Measurements from ENCODE around the gene ADGRL3.

ADGRL3 gene

DNA sequence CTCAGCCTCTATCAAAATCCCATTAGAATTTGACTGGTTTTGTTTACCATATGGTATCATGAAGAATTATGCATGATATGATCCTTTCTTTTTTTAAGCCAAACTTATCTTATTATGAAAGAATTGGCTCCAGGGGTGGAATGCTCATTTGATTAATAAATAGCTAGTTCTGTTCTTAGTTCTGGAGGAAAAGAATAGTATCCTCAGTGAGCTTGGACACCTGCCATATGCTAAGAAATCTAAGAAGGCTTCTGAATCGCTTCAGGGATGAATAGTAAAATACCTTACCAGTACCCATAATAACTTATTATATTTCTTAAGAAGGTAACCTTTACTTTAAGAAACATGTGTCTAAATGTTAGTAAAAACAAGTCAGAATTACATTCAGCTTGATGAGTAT lies 803.6 kb downstream of the ADGRL3 start:
- ATAC-seq = no peak

DNA sequence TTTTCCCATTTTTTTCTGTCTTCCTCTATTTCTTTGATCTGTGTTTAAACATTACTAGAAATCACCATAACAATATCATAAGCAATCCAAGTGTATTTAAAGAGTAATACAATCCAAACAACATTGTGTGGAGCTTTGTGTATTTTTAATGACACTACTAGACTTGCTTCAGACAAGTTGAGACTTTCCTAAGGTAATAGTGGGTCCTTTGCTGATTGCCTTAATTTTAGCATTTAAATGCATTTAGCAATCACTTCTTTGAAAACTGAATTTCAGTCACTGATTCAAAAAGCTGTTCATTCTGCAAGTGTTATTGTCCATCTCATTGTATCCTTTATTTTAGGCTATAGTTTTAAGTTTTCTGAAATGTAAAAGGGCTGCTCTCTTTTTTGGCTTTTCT lies 804.8 kb downstream of the ADGRL3 start:
- ATAC-seq (no peak), DNase-seq (no peak)

More for the DNA sequence above, 803.6 kb downstream of the ADGRL3 start:
- no peak for DNase-seq

DNA sequence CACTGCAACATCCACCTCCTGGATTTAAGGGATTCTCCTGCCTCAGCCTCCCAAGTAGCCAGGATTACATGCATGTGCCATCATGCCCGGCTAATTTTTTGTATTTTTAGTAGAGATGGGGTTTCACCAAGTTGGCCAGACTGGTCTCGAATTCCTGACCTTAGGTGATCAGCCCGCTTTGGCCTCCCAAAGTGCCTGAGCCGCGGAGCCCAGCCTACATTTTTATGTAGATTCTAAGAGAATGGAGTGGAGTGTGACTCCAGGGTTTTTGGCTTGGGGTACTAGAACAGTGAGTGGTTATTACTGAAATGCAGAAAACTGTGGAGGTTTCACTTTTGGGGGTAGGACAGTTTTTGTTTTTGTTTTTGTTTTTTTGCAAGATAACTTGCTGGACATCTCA lies 806.0 kb downstream of the ADGRL3 start:
- no peak for DNase-seq
- no peak for ATAC-seq

DNA sequence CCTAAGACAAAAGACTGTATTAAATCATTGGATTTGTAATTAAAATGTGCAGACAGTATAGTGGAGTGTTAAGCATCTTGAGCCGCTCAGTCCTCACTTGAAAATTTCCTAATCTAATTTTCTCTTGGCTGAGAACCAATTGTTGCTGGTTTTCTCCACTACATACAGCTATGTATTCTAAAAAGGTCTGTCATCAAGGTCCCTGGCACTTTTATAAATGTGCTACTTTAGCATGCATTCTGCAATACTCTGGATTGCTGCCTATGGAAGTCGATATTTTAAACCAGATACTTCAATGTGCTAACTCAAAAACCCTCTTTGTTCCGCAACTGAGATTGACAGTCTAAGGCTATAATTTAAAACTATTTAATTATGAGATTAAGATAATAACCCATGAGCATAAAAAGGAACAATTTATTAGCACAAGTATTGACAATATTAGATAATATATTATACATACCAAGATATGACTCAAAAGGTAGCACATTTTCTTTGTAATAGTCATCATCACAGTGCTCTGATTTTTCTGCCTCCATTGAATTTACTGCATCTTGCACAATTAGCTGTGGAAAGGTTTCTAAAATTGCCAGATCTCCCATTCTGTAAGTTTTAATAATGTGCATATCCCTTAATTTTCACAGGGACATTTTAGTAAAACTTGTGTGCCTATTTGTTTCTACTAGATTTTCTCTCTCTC lies 815.1 kb downstream of the ADGRL3 start:
- ATAC-seq (no peak), DNase-seq (no peak)

DNA sequence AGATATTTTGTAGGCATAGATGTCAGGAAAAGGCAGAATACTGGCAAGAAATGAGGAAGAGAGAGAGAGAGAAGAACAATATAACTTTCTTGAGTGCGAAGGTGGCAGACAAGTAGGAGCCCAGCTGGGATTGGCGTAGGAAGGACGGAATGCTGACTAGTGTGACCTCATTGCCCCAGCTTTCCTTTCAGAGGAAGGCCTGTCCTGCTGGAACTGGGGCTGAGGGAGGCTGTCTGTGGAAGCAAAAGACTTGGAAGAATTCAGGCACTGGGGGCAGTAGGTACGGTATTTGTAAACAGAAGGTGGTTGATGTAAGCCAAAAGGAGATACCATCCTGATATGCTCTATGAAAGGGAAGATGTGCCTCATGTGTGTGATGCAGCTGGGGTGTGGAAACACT lies 818.4 kb downstream of the ADGRL3 start:
- no peak for DNase-seq
- ATAC-seq = no peak

DNA sequence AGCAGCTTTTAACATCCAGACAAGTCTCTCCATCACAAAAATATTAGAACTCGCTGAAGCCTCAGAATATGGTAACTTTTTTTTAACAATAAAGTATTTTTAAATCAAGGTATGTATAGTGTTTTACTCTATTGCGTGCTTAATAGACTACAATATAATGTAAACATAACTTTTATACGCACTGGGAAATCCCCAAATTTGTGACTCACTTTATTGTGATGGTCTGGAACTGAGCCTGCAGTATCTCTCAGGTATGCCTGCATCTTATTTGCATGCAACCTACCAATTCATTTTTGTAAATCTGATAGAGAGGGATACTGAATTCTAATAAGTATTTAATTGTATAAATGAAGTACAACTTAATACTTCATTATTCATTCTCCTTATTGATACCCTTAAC lies 823.5 kb downstream of the ADGRL3 start:
- DNase-seq (no peak), ATAC-seq (no peak)

DNA sequence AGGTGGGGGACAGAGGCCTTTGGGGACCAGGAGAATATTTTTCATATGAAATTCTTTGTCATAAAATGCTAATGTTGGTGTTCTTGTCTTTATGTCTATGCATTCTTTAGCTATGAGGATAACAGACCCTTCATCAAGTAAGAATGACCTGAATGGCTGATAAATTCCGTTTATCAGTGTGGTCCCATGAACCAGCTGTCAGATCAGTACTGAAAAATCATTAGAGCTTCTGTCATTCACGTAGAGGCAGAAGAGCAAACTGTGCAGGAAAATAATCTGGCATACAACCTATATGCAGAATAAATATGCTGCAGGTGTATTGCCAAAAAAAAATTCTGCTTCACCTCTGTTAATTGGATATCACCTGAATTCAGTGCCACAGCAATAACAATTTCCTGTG lies 828.6 kb downstream of the ADGRL3 start:
- no peak for ATAC-seq
- DNase-seq = no peak

DNA sequence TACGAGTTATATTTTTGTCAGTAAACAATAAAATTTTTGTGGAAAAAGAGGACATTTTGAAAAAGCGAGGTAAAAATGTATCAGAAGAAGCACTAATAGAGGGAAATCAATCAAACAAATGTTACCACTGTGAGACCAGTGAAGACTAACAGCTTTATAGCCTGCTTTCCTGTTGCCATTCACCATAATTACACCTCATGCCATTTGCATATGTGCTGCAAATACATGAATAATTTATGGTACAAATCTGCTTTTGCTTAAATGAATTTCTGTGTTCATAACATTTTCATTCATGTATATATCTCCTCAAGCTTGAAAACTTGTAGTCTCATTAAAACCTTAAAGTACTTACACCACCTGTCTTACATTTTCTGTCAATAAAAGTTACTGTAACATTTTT lies 830.8 kb downstream of the ADGRL3 start:
- no peak for DNase-seq
- no peak for ATAC-seq

DNA sequence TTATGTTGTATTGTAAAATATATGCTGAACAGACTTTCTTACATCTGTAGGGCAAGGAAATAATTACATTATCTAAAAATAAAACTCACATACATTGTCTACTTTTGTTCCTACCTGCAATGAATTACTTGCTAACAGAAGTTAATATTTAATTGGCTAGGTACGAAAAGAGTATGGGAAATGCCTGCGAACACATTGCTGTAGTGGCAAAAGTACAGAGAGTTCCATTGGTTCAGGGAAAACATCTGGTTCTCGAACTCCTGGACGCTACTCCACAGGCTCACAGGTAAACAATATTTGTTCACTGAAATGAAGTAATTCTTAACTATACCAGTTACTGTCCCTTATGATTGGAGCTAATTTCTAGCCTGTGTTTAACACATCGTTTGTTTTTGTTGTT lies 837.4 kb downstream of the ADGRL3 start:
- DNase-seq (no peak), ATAC-seq (no peak)

DNA sequence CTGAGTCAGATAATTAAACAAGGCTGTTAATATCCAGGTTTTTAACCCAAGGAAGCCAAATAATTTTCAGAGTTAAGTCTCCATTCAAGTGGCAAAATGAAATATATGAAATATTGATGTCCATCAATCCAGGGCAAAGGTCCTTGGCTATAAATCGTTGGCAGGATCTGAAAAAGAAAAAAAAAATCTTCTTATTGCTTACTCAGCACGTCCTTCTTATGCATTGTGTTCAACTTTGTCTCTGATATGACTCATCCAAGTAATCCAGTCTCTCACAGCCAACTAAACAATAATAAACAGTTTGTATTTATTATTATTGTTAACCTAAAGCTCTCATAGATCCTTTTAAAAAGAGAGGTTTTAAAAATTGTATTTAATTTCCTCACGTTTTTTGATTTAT lies 851.2 kb downstream of the ADGRL3 start:
- ATAC-seq (no peak), DNase-seq (no peak)

DNA sequence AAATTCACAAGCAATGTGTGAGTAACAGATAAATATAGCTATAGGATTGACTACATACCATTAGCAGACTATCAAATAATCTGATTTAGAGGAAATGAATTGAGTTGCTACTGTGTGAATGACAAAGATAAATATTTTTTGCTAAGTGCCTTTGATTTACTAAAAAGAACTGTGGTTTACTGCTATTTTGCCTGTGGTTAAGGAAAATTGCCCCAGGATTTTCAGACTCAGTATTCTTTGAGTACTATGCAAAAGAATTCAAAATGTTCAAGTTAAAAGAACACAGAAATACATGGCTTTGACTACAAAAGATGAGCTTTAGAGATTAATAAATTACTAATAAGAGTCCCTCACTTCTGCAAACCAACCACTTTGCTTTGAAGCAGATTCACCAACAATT lies 853.8 kb downstream of the ADGRL3 start:
- DNase-seq (no peak), ATAC-seq (no peak)

DNA sequence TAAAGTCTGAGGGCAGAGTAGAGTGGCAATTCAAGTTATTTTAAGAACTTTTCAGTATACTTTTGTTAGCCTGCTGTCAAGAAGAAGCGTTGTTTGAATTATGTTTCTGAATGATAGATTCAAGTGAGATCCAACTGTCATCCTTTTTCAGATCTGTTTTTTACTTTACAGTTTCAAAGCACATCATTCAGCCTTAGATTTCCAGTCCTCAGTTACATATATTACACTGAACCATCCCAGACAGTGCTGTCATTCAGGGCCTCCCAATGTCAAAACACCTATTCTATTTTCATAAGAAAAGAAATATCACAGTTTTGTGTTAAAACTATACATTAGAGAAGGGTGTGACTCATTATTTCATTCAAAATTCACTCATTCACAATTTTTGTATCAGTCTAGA lies 856.9 kb downstream of the ADGRL3 start:
- DNase-seq = no peak
- no peak for ATAC-seq

DNA sequence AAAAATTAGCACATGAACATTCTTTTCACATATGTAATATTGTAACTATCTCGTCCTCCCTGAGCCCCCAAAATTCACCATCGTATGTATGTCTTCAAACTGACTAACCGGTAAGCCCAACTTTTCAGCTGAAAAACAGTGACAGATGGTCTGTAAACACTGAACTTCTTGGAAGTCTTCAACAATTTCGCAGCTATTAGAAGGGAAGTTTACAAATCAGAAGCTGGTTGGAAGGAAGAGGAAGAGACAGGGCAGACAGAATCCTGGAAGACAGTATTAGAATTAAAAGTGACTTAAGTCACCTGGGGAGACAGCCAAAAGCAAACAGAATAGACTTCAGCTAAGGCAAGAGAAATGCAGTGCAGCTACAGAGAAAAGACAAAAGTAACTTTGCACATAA lies 858.4 kb downstream of the ADGRL3 start:
- no peak for DNase-seq
- ATAC-seq = no peak

DNA sequence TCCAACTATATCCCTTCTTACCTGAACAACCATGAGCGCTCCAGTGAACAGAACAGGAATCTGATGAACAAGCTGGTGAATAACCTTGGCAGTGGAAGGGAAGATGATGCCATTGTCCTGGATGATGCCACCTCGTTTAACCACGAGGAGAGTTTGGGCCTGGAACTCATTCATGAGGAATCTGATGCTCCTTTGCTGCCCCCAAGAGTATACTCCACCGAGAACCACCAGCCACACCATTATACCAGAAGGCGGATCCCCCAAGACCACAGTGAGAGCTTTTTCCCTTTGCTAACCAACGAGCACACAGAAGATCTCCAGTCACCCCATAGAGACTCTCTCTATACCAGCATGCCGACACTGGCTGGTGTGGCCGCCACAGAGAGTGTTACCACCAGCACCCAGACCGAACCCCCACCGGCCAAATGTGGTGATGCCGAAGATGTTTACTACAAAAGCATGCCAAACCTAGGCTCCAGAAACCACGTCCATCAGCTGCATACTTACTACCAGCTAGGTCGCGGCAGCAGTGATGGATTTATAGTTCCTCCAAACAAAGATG lies 870.2 kb downstream of the ADGRL3 start:
- no peak for DNase-seq
- no peak for ATAC-seq

DNA sequence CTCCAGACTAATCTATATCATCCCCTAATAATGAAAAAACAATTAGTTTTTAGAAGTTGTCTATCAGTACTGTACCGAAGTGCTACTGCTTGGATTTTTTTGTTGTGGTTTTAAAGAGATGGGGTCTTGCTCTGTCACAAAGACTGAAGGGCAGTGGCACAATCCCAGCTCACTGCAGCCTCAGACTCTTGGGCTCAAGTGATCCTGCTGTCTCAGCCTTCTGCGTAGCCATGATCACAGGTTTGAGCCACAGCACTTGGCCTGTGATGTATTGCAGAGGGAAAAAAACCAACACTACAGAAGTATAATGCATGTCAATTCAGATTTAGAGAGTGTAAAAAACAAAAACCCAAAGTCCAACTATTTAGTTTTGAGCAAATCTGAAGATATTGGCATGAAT lies 875.0 kb downstream of the ADGRL3 start:
- ATAC-seq (no peak), DNase-seq (no peak)

DNA sequence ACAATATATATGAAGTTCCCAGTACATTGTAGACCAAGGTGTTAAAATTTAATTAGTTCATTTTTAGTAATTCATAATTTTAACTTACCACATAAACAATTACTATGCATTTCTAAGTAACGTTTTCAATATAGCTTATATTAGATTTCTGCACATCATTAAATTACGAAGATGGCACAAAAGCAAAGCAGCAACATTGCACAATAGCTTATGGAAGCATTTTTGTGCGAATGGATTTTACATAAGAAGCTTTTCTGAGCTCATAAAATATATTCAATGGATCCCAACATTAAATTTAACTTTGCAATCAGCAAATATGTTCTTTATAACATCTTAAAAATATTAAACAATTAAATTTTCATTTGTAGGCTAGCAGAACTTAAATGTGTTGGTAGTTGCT lies 875.4 kb downstream of the ADGRL3 start:
- no peak for DNase-seq
- ATAC-seq = no peak

DNA sequence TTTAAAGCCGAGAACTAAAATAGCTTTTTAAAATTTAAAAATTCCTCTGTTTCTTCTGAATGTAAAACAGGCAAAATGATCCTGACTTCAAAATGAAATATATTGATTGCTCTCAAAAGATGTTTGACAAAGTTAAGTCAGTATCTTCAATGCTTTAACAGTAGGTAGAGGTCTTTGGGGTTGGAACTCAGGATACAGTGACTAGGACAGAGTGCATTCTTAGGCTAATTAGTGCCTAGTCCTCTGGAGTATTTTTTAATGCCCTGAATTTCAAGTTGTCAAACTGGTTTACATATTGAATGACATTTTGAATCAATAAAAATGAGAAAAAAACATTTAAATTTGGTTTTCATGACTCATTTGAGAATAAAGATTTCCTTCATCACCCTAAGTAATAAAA lies 877.3 kb downstream of the ADGRL3 start:
- no peak for ATAC-seq

DNA sequence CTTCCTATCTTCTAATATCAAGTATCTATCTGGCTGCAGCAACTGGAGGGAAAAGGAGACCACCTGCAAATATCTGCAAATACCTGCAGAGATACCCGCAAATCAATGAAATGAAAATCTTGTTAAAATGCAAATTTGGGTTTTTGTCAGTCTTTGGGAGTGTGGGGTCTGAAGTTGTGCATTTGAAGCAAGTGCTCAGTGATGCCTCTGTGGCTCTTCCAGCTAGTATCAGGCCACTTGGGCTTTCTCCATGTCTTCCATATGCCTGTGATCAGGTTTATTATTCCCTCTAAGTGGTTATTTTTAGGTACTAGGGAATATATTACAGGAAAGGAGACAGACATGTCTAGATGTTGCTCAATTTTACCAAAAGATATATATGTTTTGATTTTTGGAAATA lies 880.3 kb downstream of the ADGRL3 start:
- DNase-seq = no peak
- ATAC-seq = no peak

More for the DNA sequence above, 877.3 kb downstream of the ADGRL3 start:
- DNase-seq = no peak

DNA sequence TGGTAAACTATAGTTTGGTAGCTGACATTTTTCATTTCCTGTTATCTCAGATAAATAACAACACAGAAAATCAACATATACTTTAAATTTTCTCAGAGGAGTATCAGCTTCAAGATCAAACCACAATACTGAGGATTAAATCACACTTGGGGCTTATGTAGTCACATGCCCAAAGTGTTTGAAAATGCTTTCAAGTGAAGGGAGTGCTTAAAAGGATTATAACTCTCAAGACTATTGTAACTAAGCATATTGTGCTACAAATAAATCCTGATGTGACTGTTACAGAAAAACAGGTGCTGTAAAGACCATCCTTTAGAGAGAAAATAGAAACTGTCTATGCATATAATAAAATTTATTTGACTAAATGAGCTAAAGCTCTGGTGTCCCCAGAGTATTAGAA lies 887.6 kb downstream of the ADGRL3 start:
- DNase-seq (no peak), ATAC-seq (no peak)

DNA sequence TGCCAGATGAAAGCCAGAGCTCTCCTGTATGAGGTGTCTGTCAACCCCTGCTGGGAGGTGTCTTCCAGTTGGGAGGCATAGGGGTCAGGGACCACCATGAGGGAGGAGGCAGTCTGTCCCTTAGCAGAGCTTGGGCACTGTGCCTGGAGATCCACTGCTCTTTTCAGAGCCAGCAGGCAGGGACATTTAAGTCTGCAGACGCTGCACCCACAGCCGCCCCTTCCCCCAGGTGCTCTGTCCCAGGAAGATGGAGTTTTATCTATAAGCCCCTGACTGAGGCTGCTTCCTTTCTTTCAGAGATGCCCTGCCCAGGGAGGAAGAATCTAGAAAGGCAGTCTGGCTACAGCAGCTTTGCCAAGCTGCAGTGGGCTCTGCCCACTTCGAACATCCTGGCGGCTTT lies 893.6 kb downstream of the ADGRL3 start:
- no peak for DNase-seq
- no peak for ATAC-seq

DNA sequence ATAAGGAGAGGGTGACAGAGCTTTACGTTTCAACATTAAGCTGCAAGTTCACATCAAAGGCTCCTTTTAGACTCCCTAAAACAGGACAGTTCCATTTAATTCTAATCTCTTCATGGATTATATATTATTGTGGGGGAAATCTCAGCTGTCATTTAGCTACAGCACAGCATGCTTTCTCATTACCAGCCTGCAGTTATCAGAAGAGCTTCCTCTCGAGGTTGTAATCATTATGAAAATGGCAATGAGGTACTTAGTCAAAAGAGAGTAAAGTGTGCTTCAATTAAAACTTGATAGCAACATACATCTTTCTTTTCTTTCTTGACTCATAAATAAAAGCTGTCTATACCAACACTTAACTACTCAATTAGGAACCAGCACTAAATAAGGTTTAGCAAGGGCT lies 896.8 kb downstream of the ADGRL3 start:
- no peak for ATAC-seq
- no peak for DNase-seq

DNA sequence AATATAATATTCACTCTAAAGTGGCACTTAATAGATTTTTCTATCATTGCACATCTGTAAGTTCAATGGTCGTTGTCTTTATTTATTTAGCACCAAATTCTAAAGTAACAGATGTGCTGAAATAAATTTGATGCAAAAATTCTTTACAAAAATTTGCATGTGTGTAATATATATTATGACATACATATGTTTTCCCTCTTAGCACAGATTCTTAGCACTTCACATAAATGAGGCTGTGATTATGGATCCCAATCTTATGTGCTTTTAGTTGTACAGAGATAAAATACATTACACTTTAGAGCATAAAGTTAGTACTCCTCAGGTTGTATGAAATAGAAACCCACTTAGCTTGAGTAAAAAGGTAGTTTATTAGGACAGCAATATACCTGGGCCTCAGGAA lies 915.1 kb downstream of the ADGRL3 start:
- no peak for ATAC-seq
- DNase-seq = no peak

DNA sequence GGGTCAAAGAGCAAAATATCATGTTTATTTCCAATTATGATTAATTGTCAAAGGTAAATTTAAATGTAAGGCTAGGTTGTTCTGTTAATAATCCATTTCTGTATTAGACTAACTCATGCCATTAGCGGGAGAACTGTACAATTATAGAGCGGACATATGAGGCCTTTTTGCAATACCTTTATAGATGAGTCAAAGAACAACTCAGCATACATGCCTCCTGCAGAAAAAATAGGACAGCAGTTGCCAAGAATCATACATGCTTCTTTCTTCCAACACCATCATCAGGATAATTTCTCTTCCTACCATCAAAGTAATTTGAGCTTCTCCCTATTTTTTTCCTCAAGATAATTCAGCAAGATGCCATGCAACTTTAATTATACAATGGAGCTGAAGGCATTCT lies 917.8 kb downstream of the ADGRL3 start:
- DNase-seq (no peak), ATAC-seq (no peak)

DNA sequence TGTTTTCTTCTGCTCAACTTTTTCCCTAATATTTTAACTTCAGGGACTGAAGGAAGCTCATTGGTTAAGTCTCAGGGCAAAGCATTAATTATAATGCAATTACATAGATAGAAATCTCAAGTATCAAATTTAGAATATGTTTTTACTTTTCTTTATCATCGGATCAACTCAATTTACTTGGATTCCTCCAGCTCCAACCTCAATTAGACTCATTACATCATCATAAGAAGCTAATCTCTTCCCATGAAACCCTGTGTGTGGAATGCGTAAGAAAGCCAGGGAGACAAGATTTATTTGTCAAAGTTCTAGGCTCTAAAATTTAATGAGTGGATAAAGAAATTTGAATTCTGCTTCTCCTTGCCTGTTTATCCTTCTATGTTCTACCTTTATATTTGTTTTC lies 918.4 kb downstream of the ADGRL3 start:
- no peak for DNase-seq
- ATAC-seq = no peak

DNA sequence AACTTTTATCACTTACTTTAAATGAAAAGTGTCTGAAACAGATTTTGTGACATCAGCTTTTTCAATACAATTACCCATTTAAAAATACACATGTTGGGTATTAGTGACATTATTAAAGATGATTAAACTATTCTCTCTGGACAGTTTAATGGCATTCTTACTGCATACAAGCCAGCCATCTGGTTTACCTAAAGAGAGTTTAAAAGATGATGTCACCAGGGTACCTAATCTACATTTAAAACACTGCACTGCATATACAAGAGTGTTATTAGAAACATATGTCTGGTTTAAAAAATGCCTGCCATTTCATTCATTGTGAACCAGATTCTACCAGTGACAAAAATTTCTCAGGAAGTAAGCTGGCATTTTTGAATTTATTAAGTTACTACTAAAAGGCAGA lies 919.1 kb downstream of the ADGRL3 start:
- ATAC-seq (no peak), DNase-seq (no peak)

Data from stimulated activated naive CD8-positive, alpha-beta T cell treated with anti-CD3 and anti-CD28 coated beads, Interleukin-15, Interleukin-2, amounts not matched to agents 100 U/mL and 50 U/mL, for 24 hours (primary cell).